DMS153 treated with DMSO at 0.1 percent for 48 hours (cell line): Measurements from ENCODE around the gene C1QTNF12.
A peak's percentile ranks its signal among the peaks of the same experiment; 100 is the strongest.

Experiments used
- DNase-seq: peaks from one replicate; lab custom pipeline; 2025; ENCODE audit not compliant: unreplicated experiment; lab: John Stamatoyannopoulos, UW

Gene C1QTNF12

DNA sequence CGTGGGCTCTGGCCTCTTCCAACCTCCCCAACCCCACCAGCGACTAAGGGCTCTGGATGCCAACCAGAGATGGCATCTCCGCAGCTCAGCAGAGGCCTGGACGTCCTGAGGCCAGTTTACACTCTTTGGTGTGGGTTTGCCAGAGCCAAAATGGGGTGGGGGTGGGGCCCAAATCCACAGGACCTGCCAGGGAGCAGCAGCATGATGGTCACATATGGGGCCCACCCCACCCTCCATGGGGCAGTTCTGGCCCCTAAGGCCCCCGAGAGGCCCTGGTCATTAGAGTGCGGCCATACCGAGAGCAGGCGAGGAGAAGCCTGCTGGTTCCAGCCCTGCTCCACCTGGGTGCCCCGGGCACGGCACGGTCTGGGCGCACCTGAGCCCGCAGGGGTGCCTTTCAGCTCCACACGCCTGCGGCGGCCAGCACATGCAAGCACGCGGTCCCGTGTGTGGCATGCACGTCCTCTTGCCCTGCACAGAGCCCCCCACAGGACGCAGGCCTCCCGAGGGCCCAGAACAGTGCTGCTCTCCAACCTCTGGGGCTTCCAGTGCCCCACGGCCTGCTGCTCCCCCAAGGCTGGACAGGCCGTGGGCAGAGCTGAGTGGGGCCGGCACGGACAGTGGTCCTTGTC is 4.8 kb downstream of the C1QTNF12 start:
- no peak for DNase-seq

DNA sequence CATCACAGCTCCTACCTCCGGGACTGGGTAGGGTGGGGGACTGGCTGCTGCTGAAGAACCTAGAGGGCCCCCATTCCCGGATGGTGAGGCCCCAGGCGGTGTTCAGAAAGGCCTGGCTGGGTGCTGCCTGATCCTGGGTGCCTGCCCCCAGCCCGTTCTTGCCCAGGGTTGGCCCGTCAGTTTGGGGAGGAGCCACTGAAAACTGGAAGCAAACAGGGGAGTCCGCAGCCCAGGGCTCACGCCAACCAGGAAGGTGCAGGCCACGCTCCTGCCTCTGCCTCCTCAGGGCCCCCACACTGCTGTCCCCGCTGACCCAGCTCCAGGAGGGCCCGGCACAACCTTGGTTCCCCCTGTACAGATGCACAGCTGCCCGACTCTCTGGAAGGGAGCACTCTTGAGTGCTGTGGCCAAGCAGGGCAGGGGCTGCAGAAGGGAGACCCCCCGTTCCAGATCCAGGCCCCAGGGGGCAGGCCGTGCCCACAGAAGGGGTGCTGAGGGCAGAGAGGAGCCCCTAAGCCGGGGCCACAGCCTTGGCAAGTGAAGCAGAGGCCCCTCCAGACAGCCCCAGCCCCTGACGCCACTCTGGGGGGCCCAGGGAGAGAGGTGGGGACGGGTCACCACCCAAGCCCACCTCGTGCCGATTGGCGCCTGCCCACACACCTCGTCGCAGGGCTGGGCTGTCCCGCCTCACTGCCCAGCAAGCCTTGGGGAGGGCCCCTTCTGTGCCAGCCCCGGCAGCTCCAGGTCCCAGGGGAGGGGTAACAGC is 5.5 kb downstream of the C1QTNF12 start:
- no peak for DNase-seq

DNA sequence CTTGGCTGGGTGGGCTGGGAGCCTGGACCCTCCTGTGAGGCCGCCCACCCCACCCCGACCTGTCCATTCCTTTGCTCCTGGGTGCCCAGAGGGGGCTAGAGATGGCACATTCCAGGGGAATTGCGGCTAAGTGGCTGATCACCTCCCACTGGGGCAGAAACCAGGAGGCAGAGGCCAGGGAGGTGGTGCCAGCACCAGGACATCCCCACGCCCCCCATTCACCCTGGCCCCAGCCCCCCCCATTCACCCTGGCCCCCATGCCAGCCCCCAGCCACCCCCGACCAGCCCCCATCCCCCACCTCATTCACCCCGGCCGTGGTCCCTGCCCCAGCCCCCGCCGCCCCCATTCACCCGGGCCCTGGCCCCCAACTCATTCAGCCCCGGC is 6.2 kb downstream of the C1QTNF12 start:
- no peak for DNase-seq

GRCh38 chr1:1239614-1240347 is 6.7 kb downstream of the C1QTNF12 start:
- no peak for DNase-seq

DNA sequence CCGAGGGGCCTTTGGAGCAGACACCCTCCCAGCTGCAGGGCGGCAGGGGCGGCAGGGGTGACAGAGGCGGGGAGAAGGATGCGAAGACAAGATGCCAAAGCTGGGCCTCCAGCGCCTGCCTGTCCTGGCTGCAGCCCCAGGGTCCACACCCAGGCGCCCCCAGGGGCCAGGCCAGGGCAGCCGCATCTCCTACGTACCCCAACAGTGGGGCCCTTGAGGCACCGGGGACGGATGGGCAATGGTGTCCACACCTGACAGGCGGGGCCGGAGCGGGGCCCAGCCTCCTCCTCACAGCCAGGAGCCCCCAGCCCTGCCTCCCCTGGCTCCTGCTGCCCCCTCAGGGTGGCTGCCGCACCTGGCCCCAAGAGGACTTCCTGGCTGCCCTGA is 7.3 kb downstream of the C1QTNF12 start:
- no peak for DNase-seq

- no peak for DNase-seq
Measured at GRCh38 chr1:1238702-1239178, 7.8 kb downstream of the C1QTNF12 start.

GRCh38 chr1:1237874-1238701 is 8.4 kb downstream of the C1QTNF12 start:
- DNase-seq = no peak

DNA sequence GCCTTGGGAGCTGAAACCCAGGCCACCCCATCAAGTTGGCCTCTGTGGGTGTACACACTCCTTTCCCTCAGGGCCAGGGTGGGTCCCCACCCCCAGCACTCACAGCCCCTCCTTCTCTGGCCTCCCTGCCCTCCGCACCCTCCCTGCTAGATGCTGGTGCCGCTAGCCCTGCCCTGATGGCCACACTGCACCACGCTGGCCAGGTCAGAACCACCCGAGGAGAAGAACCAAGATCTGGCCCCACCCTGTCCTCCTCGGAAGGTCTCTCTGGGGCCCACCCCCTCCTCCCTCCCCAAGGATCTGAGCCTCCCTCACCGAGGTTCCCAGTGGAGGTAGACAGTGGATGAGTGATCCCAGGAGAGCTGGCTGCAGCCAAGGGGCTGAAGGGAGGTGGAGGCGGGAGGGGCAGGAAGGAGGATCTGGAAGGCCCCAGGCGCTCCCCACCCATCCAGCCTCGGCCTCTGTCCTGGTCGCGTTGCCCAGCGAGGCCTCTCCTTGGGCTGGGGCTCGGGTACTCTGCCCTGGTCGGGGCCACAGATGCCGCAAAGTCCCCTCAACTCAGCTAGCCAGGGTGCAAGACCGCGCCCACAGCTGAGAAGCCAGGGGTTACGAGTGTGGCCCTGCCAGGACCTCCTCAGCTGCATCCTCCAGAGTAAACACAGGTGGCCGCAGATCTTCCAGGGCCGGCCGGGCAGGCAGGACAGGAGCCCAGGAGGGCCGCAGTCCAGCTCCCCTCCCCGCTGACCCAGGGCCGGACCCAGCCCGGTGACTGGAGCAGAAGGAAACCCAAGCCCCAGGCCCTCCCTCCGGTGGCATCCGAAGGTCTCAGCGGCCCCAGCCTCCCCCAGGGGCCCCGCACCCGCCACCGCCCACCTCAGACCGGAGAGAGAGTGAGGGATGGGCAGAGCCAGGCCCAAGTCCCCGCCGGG is 9.3 kb downstream of the C1QTNF12 start:
- no peak for DNase-seq

- DNase-seq = no peak
Measured at GRCh38 chr1:1236176-1236763, 10.3 kb downstream of the C1QTNF12 start.

- DNase-seq = no peak
Measured at GRCh38 chr1:1235016-1235744, 11.3 kb downstream of the C1QTNF12 start.

DNA sequence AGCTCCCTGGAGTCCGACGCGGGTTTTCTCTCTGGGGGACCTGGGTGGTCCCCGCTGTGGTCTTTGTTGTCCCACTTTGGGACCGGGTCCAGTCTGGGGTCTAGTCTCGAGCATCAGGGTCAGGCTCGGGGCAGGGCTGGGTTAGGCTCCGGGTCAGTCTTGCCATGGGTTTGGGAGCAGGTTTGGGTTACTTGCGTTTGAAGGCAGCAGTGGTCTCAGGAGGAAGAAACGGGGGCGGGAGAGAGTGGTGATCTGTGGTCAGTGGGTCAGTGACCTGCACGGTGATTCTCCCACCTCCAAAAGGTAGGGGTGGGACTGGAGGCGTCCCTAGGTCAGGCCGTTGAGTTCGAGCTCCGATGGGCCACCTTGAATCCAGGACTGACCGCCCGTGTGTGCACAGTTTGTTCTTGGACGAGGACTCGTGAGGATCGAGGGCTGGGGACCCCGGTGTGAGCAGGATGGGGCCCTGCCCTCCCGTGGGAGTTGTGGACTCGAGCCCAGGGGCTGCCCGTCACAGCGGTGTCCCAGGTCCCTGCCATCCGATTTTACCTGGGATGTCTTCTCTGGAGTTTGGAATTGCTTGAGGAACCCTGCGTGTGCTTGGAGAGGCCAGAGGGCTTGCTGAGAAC is 12.2 kb downstream of the C1QTNF12 start:
- no peak for DNase-seq

DNA sequence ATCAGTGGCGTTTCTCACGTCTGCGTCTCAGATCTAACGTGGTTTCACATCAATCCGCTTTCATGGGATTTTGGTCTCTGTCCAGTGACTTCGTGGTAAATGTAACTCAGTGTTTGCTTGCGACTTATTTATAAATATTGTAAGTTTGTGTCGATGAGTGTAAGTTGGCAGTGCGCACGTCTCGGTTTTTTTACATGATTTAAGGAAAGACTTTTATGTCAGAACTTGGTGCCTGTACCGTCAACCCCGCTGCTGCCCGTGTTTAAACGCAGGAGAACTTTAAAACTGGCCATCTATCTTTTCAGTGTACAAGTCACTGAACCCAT is 13.0 kb downstream of the C1QTNF12 start:
- DNase-seq = no peak

- no peak for DNase-seq
Measured at GRCh38 chr1:1232796-1233566, 13.5 kb downstream of the C1QTNF12 start.

- no peak for DNase-seq
Measured at GRCh38 chr1:1232208-1232795, 14.2 kb downstream of the C1QTNF12 start, which contains the start of gene B3GALT6. TSS of gene B3GALT6 (plus strand) at chr1:1232237. CDS start at chr1:1232279, 42 bp downstream.

DNA sequence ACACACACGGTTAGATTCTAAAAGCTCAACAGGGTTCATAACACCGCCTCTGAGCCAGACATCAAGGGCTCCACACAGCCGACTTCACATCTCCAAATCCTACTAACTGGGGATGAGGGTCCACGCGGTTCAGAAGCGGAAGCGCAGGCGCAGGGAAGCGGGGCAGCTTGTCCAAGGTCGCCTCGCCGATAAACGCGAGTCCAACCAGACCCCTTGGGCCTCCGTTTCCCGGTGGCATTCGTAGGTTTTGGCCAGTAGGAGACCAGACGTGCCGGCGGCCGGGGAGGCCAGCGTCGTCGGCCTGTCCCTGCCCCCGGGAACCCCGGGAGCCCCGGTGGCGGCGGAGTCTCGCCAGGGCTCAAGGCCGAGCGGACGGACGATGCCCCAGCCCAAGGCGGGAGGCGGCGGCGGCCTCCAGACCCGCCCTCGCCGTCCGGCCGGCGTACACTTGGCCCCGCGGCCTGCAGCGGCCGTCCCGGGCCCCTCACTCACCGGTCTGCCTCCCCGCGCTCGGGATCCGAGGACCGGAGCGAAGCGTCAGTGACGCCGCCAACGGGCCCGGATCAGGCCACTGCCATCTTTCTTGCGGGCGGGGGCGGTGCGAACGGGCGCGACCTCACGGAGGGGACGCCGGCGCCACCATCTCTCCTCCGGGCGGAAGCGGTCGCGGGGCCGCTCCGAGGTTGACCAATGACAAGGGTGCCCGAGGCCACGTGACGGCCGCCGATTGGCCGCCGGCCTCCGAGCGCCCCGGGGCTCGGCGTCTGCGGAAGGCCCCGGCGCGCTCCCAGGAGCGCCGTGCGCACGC is 14.9 kb downstream of the C1QTNF12 start, which contains the start of gene SDF4:
Gene SDF4, minus strand, starts transcription at position 602 of the 808 bp plus-strand sequence. CDS start 3,229 bp downstream, outside the sequence.
- peak; percentile 99 for DNase-seq

- DNase-seq = no peak
Measured at GRCh38 chr1:1230656-1231399, 15.7 kb downstream of the C1QTNF12 start.
